GM19438 (cell line): ENCODE results near the gene RABL2A.
"Not testable (repeated sequence)": the region's sequence is repeated elsewhere in the genome, so short reads cannot be mapped to it uniquely, and the experiment has no call there.

ENCODE experiments used
- ATAC-seq: cut with Tn5 transposase; IDR thresholded peaks from one replicate; pipeline ENCODE4 v1.9.1; 2021; ENCODE audit warnings: low read depth; ENCODE audit not compliant: unreplicated experiment

Gene RABL2A

GRCh38 chr2:113606036-113606435, 21.0 kb upstream of the RABL2A start:
- not testable (repeated sequence) for ATAC-seq

GRCh38 chr2:113609822-113610221, 17.2 kb upstream of the RABL2A start:
- not testable (repeated sequence) for ATAC-seq

DNA sequence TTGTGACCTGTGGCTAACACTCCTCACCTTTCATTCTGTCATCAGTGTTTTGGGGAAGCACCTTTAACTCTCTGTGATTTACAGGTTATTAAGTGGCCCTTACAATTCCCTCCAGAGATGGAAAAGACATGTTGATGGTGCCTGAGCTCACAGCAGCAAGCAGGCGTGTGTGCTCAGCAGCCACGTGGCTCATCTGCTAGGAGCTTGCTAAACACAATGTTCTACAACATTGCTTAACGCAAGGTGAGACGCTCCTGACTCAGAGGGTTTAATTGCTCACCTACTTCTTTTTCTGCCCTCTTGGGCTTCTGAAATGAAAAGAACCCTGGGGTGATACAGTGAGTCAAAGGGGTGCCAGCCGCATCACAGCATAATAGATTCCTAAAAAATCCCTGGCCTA, 6.1 kb upstream of the RABL2A start:
- not testable (repeated sequence) for ATAC-seq

- ATAC-seq, result not testable (repeated sequence)
Observed at GRCh38 chr2:113625906-113626305, 1.2 kb upstream of the RABL2A start.

GRCh38 chr2:113632849-113633345, 5.8 kb downstream of the RABL2A start:
- ATAC-seq, result not testable (repeated sequence)

- not testable (repeated sequence) for ATAC-seq
Observed at GRCh38 chr2:113635358-113635757, 8.3 kb downstream of the RABL2A start.

- ATAC-seq, result not testable (repeated sequence)
Observed at GRCh38 chr2:113636226-113636625, 9.2 kb downstream of the RABL2A start.

DNA sequence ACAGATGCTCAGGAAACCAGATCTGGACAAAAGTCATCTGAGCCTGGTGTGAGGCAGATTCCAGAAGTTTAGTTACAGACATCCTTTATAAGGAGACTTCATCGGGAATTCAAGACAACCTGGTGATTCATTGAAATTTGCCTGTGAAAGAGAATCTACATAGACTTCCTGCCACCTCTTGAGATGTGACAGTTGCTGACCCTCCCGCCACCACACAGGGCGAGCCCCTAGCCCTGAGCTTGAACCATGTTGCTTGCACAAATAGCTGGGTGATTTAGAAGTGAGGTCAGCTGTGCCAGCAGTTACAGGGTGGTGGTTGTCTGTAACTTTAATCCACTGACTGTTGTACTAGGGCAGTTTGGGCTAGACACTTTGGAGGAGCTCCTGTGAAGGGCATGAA, 11.0 kb downstream of the RABL2A start:
- not testable (repeated sequence) for ATAC-seq

GRCh38 chr2:113646217-113646616, 19.2 kb downstream of the RABL2A start:
- not testable (repeated sequence) for ATAC-seq

- ATAC-seq, result not testable (repeated sequence)
Observed at GRCh38 chr2:113650834-113651815, 24.1 kb downstream of the RABL2A start.

DNA sequence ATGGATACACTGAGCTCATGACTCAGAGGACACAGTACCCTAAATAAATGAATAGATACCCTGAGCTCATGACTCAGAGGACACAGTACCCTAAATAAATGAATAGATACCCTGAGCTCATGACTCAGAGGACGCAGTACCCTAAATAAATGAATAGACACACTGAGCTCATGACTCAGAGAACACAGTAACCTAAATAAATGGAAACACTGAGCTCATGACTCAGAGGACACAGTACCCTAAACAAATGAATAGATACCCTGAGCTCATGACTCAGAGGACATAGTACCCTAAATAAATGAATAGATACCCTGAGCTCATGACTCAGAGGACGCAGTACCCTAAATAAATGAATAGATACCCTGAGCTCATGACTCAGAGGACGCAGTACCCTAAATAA, 25.5 kb downstream of the RABL2A start:
- ATAC-seq, result not testable (repeated sequence)

GRCh38 chr2:113656031-113656624, 29.1 kb downstream of the RABL2A start:
- not testable (repeated sequence) for ATAC-seq

GRCh38 chr2:113657735-113658134, 30.7 kb downstream of the RABL2A start:
- not testable (repeated sequence) for ATAC-seq

- not testable (repeated sequence) for ATAC-seq
Observed at GRCh38 chr2:113663285-113664060, 36.4 kb downstream of the RABL2A start.

DNA sequence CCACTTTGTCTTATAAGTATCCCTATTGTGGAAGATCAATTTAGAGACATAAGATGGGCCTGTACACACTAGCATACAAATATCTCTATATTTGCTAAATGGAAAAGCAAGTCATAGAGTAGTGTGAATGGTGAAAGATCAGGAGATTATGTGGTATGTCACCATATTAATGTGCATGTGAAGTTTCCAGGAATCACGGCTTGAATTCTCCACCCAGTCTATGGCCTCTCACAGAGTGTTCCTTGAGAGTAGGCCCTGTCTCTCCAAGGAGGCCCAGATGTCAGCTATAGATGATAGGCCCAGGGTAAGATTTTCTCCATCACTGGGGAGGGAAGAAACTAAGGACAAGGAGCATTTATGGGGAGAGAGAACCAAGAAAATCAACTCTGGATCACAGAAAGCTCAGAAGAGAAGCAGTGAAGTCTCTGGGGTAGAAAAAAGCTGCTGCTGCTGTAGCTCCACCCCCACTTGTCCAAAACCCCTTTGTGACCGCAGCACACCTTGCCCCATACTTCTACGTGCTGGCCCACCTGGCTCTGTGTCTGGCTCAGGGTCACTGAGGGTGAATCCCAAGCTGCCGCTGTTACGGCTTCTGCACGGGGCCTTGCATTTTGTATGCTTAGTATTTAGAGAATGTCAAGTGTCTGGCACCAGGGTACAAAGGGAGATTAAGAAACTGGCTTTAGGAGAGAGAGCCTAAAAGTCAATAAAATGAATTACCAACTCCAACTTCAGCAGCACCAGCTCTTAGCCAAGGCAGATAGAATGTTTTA, 37.9 kb downstream of the RABL2A start:
- ATAC-seq, result not testable (repeated sequence)

DNA sequence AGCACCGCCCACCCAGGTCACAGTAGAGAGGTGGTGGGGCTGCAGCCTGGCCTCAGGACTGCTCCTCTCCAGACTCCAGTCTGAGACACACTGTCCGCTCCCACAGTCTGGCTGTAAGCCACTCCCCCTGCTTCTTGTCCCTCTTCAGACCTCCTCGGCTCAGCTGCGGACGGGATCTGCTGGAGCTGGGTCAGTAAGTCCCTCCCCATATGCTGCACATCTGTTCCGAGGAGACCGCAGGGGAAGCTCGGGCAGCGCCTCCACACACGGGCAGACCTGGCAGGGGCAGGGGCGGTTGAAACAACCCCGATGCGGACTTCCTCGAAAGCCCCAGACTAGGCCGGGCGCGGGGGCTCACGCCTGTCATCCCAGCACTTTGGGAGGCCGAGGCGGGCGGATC, 41.9 kb downstream of the RABL2A start:
- not testable (repeated sequence) for ATAC-seq

GRCh38 chr2:113672326-113672932, 45.4 kb downstream of the RABL2A start:
- ATAC-seq, result no peak

DNA sequence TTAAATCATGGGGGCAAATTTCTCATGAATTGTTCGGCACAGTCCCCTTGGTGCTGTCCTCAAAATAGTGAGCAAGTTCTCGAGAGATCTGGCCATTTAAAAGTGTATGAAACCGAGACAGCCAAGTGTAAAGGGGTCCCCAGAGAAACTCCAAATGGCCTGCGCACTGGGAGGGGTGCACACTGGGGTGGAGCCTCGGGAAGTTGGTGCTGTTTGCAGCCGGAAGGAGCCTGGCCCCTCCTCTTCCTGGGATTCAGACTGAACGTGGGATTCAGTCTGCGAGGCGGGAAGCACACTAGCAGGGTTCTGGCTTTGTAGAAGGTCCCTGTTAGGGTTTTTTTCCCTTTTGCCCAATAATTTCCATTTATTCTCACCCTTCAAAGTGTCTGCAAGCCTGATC, 48.8 kb downstream of the RABL2A start:
- no peak for ATAC-seq

- no peak for ATAC-seq
Observed at GRCh38 chr2:113676623-113677266, 49.7 kb downstream of the RABL2A start.
